ENCODE measurements around the gene JAKMIP2.
"Not testable (repeated sequence)": the region's sequence is repeated elsewhere in the genome, so short reads cannot be mapped to it uniquely, and the experiment has no call there.

Gene JAKMIP2

GRCh38 chr5:147553817-147554216, 228.7 kb downstream of the JAKMIP2 start:
- not testable (repeated sequence) for DNase-seq

DNA sequence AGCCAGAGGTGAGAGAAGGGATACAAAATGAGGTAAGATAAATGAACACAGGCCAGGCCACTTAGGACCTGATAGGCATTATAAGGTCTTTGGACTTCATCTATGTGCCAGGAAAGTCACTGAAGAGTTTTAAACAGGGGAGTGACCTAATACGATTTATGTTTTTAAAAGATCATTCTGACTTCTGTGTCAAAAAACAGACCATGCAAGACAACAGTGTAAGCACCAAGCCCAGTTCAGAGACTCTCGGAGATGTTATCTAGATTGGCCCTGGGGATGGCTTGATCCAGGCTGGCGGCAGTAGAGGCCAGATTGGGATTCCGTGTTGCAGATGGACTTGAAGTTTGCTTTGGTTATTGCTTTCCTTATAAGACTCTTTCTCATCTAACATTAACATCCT, 229.6 kb downstream of the JAKMIP2 start:
- no peak for DNase-seq

DNA sequence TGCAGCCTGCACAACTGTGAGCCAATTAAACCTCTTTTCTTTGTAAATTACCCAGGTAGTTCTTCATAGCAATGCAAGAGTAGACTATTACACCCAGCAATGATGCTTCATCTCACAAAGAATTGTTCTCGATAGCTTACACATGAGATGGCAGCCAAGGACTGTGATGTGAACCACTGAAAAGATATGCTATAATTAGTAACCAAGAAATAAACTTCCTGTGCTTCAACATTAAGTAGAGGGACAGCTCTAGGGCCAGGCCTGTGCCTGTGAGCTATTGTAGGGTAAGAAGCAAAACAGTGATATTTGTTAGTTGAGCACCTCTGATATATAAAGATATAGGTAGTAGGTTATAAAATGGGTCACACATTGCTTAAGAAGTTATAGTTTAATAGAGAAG, 230.9 kb downstream of the JAKMIP2 start:
- DNase-seq: no peak

GRCh38 chr5:147547730-147548129, 234.8 kb downstream of the JAKMIP2 start:
- no peak for DNase-seq

- DNase-seq: no peak
These were observed 238.0 kb downstream of the JAKMIP2 start for GRCh38 chr5:147544556-147544955.

DNA sequence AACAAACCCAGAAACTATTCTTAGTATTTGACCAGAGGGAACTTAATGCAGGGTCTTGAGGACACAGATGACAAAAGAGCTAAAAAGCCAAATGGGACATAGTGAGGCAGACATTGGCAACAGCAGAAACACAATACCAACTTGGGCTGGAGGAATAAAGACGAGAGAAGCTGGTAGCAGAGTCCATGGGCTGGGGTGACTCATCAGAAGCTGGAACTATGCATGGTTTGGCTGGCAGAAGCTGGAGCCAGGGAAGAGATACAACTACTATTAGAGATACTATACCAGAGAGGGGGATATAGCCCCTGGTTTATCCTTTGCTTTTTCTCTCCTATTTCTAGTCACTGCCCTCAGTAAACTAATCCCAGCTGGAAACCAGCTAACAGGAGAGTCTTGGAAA, 243.5 kb downstream of the JAKMIP2 start:
- no peak for DNase-seq

DNA sequence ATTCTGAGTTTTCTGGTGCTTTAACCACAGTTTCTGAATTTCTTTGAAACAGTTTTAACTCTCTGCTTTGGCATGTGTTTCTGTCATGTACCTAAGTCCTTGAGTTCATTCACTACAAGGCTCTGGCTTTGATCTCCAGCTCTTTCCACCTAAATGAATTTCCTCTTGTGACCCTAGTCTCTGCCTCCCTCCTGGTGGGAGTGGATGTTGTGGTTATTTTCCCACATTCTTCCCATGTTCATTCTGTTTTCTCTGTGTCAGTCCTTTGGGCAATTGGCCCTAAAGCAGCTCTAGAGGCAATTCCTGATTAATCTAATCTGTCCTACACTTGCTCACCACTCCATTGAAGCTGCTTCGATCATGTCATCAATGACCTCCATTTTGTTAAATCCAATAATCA, 244.3 kb downstream of the JAKMIP2 start:
- no peak for DNase-seq
